HepG2 (cell line): ENCODE measurements around the gene JAZF1.

Experiments used
- MAZ ChIP-seq, 2 experiments: sonication (generic) in 1 of 2; formaldehyde crosslinking in 1 of 2; IDR thresholded peaks; 2 replicates each; pipeline versions ENCODE4 v1.5.0 to v1.6.1; 2012 to 2020; ENCODE audit warnings: low read depth in 2 of 2, mild to moderate bottlenecking in 2 of 2, borderline replicate concordance in 1 of 2, improper control_type of control experiment in 1 of 2, low read length in 1 of 2, missing genetic modification reagents in 1 of 2, moderate library complexity in 1 of 2
- ZZZ3 ChIP-seq: sonication (generic); formaldehyde crosslinking; IDR thresholded peaks from 2 replicates; pipeline ENCODE4 v1.4.0; 2020; ENCODE audit warnings: missing genetic modification reagents, mild to moderate bottlenecking, borderline replicate concordance

GRCh38 chr7:27808626-27809025 is 372.0 kb downstream of the JAZF1 start:
- TF ChIP-seq ZZZ3 (CRISPR knock-in tag): no peak
- TF ChIP-seq MAZ (IDR thresholded peaks at IDR 0.05; ENCODE audit: borderline replicate concordance, low read depth, low read length): no peak
- no peak for TF ChIP-seq MAZ (CRISPR knock-in tag; IDR thresholded peaks at IDR 0.05; ENCODE audit: low read depth)
